Breast epithelium (tissue), 4 donors: ENCODE results near the gene DAG1. TPM values are rescaled to one million over a fixed set of nuclear protein-coding genes. Genes with fewer than 3 reads are reported as not detected.

Source experiments
- DNase-seq, 2 donors: peaks; one replicate each; pipeline ENCODE4 v3.0.0-alpha.2; 2019; ENCODE audit warnings: low spot score in 2 of 2
- H3K27ac ChIP-seq, 2 donors: fragments of 200-600 bp; sonication (generic) in 1 of 2; one replicate each; pipeline ENCODE4 v1.5.1; 2016 to 2019; ENCODE audit warnings: mild to moderate bottlenecking in 1 of 2
- H3K27me3 ChIP-seq, 2 donors: fragments of 200-600 bp; sonication (generic) in 1 of 2; one replicate each; pipeline versions ENCODE4 v1.5.1 to v1.6.0; 2017 to 2019; ENCODE audit warnings: control low read depth in 1 of 2, mild to moderate bottlenecking in 1 of 2
- H3K36me3 ChIP-seq: fragments of 200-600 bp; one replicate; pipeline ENCODE4 v1.5.1; 2019
- H3K4me1 ChIP-seq, 2 donors: fragments of 200-600 bp; sonication (generic); one replicate each; pipeline ENCODE4 v1.5.1; 2016 to 2019; ENCODE audit warnings: control low read depth in 1 of 2
- H3K4me3 ChIP-seq, 3 donors: fragments of 200-600 bp; sonication (generic); 1 replicate in 2 of 3; 2 replicates in 1 of 3; pipeline ENCODE4 v1.5.1; 2016 to 2019; ENCODE audit warnings: mild to moderate bottlenecking in 3 of 3, moderate library complexity in 2 of 3
- H3K9me3 ChIP-seq, 2 donors: fragments of 200-600 bp; sonication (generic) in 1 of 2; one replicate each; pipeline ENCODE4 v1.5.1; 2016 to 2019; ENCODE audit warnings: control low read depth in 1 of 2
- CTCF ChIP-seq, 3 donors: fragments of 450-650 bp; IDR thresholded peaks; one replicate each; pipeline ENCODE4 v1.5.1; 2016 to 2017; ENCODE audit warnings: antibody characterized with exemption in 3 of 3, mild to moderate bottlenecking in 3 of 3, moderate library complexity in 3 of 3
- POLR2A ChIP-seq: fragments of 450-650 bp; IDR thresholded peaks from one replicate; pipeline ENCODE4 v1.6.1; 2016; ENCODE audit warnings: antibody characterized with exemption, mild to moderate bottlenecking, moderate library complexity
- POLR2AphosphoS5 ChIP-seq, 3 donors: sonication (generic); formaldehyde crosslinking; IDR thresholded peaks; one replicate each; pipeline ENCODE4 v1.6.1; 2017; ENCODE audit warnings: antibody characterized with exemption in 3 of 3
- intact Hi-C: fragments of 100-400 bp; cut with DNase I; formaldehyde crosslinking; loops from one replicate; pipeline ENCODE4 v1.15.1; 2023; ENCODE audit warnings: low total_unique reads
- total RNA-seq, 3 donors: library from RNA; depleted of rRNA; stranded (reverse); fragments of >200 nt; gene quantifications; one replicate each; pipeline ENCODE4 v1.1.0, GENCODE V29; 2016

The DAG1 gene
- total RNA-seq, 3 donors from 2014 or later: 37.1 to 56.6 (median 44.6) TPM

GRCh38 chr3:49461443-49462171 is 8.5 kb upstream of the DAG1 start:
- Histone ChIP-seq H3K4me1 (peaks cover 4 to 22% of the 10 kb centered on the region in 2 donors), H3K36me3 (no peaks in the 10 kb centered on the region), H3K4me3 (no peak overlapping the region), H3K9me3 (no peaks in the 10 kb centered on the region), H3K27ac (peak overlapping the region; percentile 63 to 74), H3K27me3 (no peaks in the 10 kb centered on the region)
- TF ChIP-seq CTCF (IDR thresholded peaks at IDR 0.05) (no peak), POLR2AphosphoS5 (IDR thresholded peaks at IDR 0.05) (no peak), POLR2A (no peak)
- peak in 1 of 2 donors; percentile 62 for DNase-seq
- intact Hi-C loops: no loop called here

GRCh38 chr3:49462222-49462621 is 7.8 kb upstream of the DAG1 start:
- Histone ChIP-seq H3K27ac (peak overlapping the region; percentile 63 to 74), H3K4me1 (peaks cover 4 to 22% of the 10 kb centered on the region in 2 donors), H3K4me3 (no peak overlapping the region), H3K36me3 (no peaks in the 10 kb centered on the region), H3K9me3 (no peaks in the 10 kb centered on the region), H3K27me3 (no peaks in the 10 kb centered on the region)
- TF ChIP-seq POLR2A: no peak
- no peak for TF ChIP-seq CTCF (IDR thresholded peaks at IDR 0.05)
- TF ChIP-seq POLR2AphosphoS5 (IDR thresholded peaks at IDR 0.05): no peak
- intact Hi-C loops: no loop called here
- no peak for DNase-seq

- peak overlapping the region; percentile 54 to 61 for H3K27ac ChIP-seq
- no peaks in the 10 kb centered on the region for H3K27me3 ChIP-seq
- peaks cover 4 to 22% of the 10 kb centered on the region in 2 donors for H3K4me1 ChIP-seq
- TF ChIP-seq POLR2A: no peak
- TF ChIP-seq CTCF (IDR thresholded peaks at IDR 0.05): no peak
- TF ChIP-seq POLR2AphosphoS5 (IDR thresholded peaks at IDR 0.05): no peak
- no peaks in the 10 kb centered on the region for H3K9me3 ChIP-seq
- H3K36me3 ChIP-seq: no peaks in the 10 kb centered on the region
- intact Hi-C loops: no loop called here
- DNase-seq: no peak
- H3K4me3 ChIP-seq: no peak overlapping the region
These were observed 4.6 kb upstream of the DAG1 start for GRCh38 chr3:49465270-49466034.

GRCh38 chr3:49466085-49466484 is 4.0 kb upstream of the DAG1 start:
- Histone ChIP-seq H3K4me1 (peaks cover 4 to 20% of the 10 kb centered on the region in 2 donors), H3K9me3 (no peaks in the 10 kb centered on the region), H3K36me3 (no peaks in the 10 kb centered on the region), H3K27ac (peak overlapping the region; percentile 54 to 61), H3K4me3 (no peak overlapping the region), H3K27me3 (no peaks in the 10 kb centered on the region)
- intact Hi-C loops: no loop called here
- TF ChIP-seq CTCF (IDR thresholded peaks at IDR 0.05): no peak
- no peak for TF ChIP-seq POLR2A
- no peak for TF ChIP-seq POLR2AphosphoS5 (IDR thresholded peaks at IDR 0.05)
- no peak for DNase-seq
